Endothelial cell of umbilical vein (primary cell): ENCODE measurements around the gene TTBK1. TPM values are rescaled to one million over a fixed set of nuclear protein-coding genes. Genes with fewer than 3 reads are reported as not detected.

Experiments
- BruUV-seq: library from RNA; stranded (reverse); fragments of 400-500 nt; replicated peaks from 2 replicates; lab custom pipeline; 2021; lab: Mats Ljungman, UMichigan
- CTCF ChIA-PET: fragments of 300-600, 350-600 bp; sonication (Branson Sonifier 250); formaldehyde crosslinking; loops from one replicate; lab custom pipeline; 2021; ENCODE audit warnings: antibody characterized with exemption, inconsistent platforms; lab: Charles Lee
- POLR2A ChIA-PET: fragments of 300-600, 350-600 bp; sonication (Branson Sonifier 250); formaldehyde crosslinking; loops from one replicate; lab custom pipeline; 2021; ENCODE audit warnings: antibody characterized with exemption, inconsistent platforms; lab: Charles Lee
- DNase-seq: peaks from one replicate; pipeline ENCODE4 v3.0.0-alpha.2; 2011; ENCODE audit warnings: low read depth, low spot score
- FAIRE-seq: peaks from 2 replicates; lab custom pipeline; 2011; peaks lifted over from hg19 to GRCh38; lab: Jason Lieb, UNC
- H2AFZ ChIP-seq: 2 replicates; pipeline ENCODE4 v1.6.0; 2012; ENCODE audit warnings: low read depth, low read length, control low read depth, inconsistent platforms
- H3K27ac ChIP-seq: 2 replicates; pipeline ENCODE4 v1.5.1; 2011; ENCODE audit warnings: low read depth, mild to moderate bottlenecking, control low read depth, low read length, moderate library complexity; ENCODE audit not compliant: insufficient read depth
- H3K27me3 ChIP-seq, 2 experiments: 2 replicates each; pipeline versions ENCODE4 v1.6.0 to v1.6.1; 2011; ENCODE audit warnings: low read length in 2 of 2, mixed read lengths in 1 of 2; ENCODE audit not compliant: control insufficient read depth in 2 of 2, insufficient read depth in 2 of 2
- H3K36me3 ChIP-seq, 2 experiments: 2 replicates in 1 of 2; 3 replicates in 1 of 2; pipeline ENCODE4 v1.5.1; 2011; ENCODE audit warnings: low read length in 2 of 2, mild to moderate bottlenecking in 1 of 2, moderate library complexity in 1 of 2; ENCODE audit not compliant: control insufficient read depth in 2 of 2, insufficient read depth in 2 of 2; ENCODE audit errors: extremely low read depth in 1 of 2
- H3K4me1 ChIP-seq: 3 replicates; pipeline ENCODE4 v1.5.1; 2011; ENCODE audit warnings: mild to moderate bottlenecking, low read length; ENCODE audit not compliant: control insufficient read depth, insufficient read depth; ENCODE audit errors: extremely low read depth
- H3K4me2 ChIP-seq: 2 replicates; pipeline ENCODE4 v1.6.1; 2011; ENCODE audit warnings: low read length, control low read depth, mixed read lengths; ENCODE audit not compliant: insufficient read depth
- H3K4me3 ChIP-seq, 3 experiments: fragments of 200-600 bp in 1 of 3; sonication (generic), shearing (Covaris generic) in 1 of 3; replicated peaks in 1 of 3; 2 replicates each; pipeline ENCODE4 v1.5.1; 2011 to 2016; ENCODE audit warnings: control low read depth in 3 of 3, low read length in 3 of 3, mild to moderate bottlenecking in 2 of 3, inconsistent platforms in 1 of 3, low read depth in 1 of 3, moderate library complexity in 1 of 3; ENCODE audit not compliant: insufficient read depth in 1 of 3
- H3K79me2 ChIP-seq: 2 replicates; pipeline ENCODE4 v1.6.0; 2012; ENCODE audit warnings: low read length, inconsistent platforms; ENCODE audit not compliant: control insufficient read depth, insufficient read depth
- H3K9ac ChIP-seq: replicated peaks from 2 replicates; pipeline ENCODE3; 2011; ENCODE audit warnings: low read length, control low read depth; ENCODE audit not compliant: insufficient read depth; ENCODE audit errors: extremely low read depth
- H3K9me1 ChIP-seq: replicated peaks from 3 replicates; pipeline ENCODE4 v1.6.0; 2011; ENCODE audit warnings: mild to moderate bottlenecking, low read length; ENCODE audit not compliant: control insufficient read depth, insufficient read depth; ENCODE audit errors: extremely low read depth
- H3K9me3 ChIP-seq: replicated peaks from 2 replicates; pipeline ENCODE4 v1.5.1; 2012; ENCODE audit warnings: low read length, inconsistent platforms; ENCODE audit not compliant: control insufficient read depth, insufficient read depth
- H4K20me1 ChIP-seq: replicated peaks from 2 replicates; pipeline ENCODE3; 2011; ENCODE audit warnings: mild to moderate bottlenecking, low read length; ENCODE audit not compliant: control insufficient read depth, insufficient read depth; ENCODE audit errors: extremely low read depth
- EZH2 ChIP-seq: IDR thresholded peaks from 2 replicates; pipeline ENCODE4 v1.6.1; 2012; ENCODE audit warnings: borderline replicate concordance, low read depth, mild to moderate bottlenecking, moderate library complexity, low read length, inconsistent platforms; ENCODE audit not compliant: severe bottlenecking
- FOS ChIP-seq: IDR thresholded peaks from 2 replicates; pipeline ENCODE4 v1.6.1; 2011; ENCODE audit warnings: mild to moderate bottlenecking, low read length, moderate library complexity, borderline replicate concordance; ENCODE audit not compliant: insufficient read depth
- GATA2 ChIP-seq: IDR thresholded peaks from 2 replicates; pipeline ENCODE4 v1.7.0; 2011; ENCODE audit warnings: low read depth, mild to moderate bottlenecking, moderate library complexity, mixed read lengths, low read length; ENCODE audit not compliant: insufficient read length, insufficient read depth
- JUN ChIP-seq: IDR thresholded peaks from 2 replicates; pipeline ENCODE4 v1.6.1; 2011; ENCODE audit warnings: borderline replicate concordance, low read depth; ENCODE audit not compliant: insufficient read length, insufficient read depth
- MAX ChIP-seq: IDR thresholded peaks from 2 replicates; pipeline ENCODE4 v1.6.1; 2011; ENCODE audit not compliant: insufficient read depth, insufficient read length
- MYC ChIP-seq: IDR thresholded peaks from one replicate; pipeline ENCODE4 v1.6.1; 2011; ENCODE audit warnings: mild to moderate bottlenecking, low read depth, low read length
- POLR2A ChIP-seq: IDR thresholded peaks from 2 replicates; pipeline ENCODE4 v1.6.1; 2012; ENCODE audit warnings: low read depth, mild to moderate bottlenecking, control low read depth, low read length
- POLR2AphosphoS5 ChIP-seq: IDR thresholded peaks from 2 replicates; pipeline ENCODE4 v1.6.1; 2012; ENCODE audit warnings: low read depth, mild to moderate bottlenecking, control low read depth, low read length, moderate library complexity; ENCODE audit not compliant: insufficient read depth
- dilution Hi-C: fragments of 300-500 bp; cut with MboI; formaldehyde crosslinking; loops from one replicate; pipeline ENCODE4 v1.15.0; 2019; ENCODE audit warnings: low sequenced_read_pairs; ENCODE audit not compliant: extremely low pct_ligation_motif_present
- intact Hi-C: fragments of 100-400 bp; cut with micrococcal nuclease; formaldehyde crosslinking; loops from one replicate; pipeline ENCODE4 v1.10.0; 2022
- polyA plus RNA-seq, 4 experiments: library from polyadenylated mRNA; depleted of rRNA in 3 of 4; stranded (reverse) in 3 of 4; unstranded in 1 of 4; fragments of >200 nt; gene quantifications; 2 replicates each; pipeline versions ENCODE4 v1.2.1 to v1.2.3, GENCODE V29; 2011 to 2012; ENCODE audit warnings: missing spikeins in 1 of 4
- total RNA-seq: library from RNA; stranded (reverse); gene quantifications from 2 replicates; pipeline ENCODE4 v1.2.3, GENCODE V29; 2021
- TF ChIP-seq, protein P1 (sequence below), 2 donors: IDR thresholded peaks; 1 replicate in 1 of 2; 2 replicates in 1 of 2; pipeline ENCODE4 v1.5.1; 2011; ENCODE audit warnings: low read length in 2 of 2, mild to moderate bottlenecking in 2 of 2, moderate library complexity in 2 of 2, control low read depth in 1 of 2, inconsistent platforms in 1 of 2, low read depth in 1 of 2; ENCODE audit not compliant: insufficient read depth in 1 of 2; ENCODE audit errors: extremely low read depth in 1 of 2

The TTBK1 gene
- total and polyA plus RNA-seq, 2 donors (not counting 3 experiments of a cell fraction or from before 2014, with no cell fraction given), result 0.06 TPM; not detected in 1

GRCh38 chr6:43325876-43326275, 82.6 kb downstream of the TTBK1 start:
- Histone ChIP-seq H2AFZ (no peak overlapping the region), H3K79me2 (no peaks in the 10 kb centered on the region), H3K4me1 (no peaks in the 10 kb centered on the region), H4K20me1 (no peaks in the 10 kb centered on the region), H3K27me3 (no peaks in the 10 kb centered on the region), H3K9me1 (no peaks in the 10 kb centered on the region), H3K9me3 (no peaks in the 10 kb centered on the region), H3K4me2 (no peak overlapping the region), H3K36me3 (no peaks in the 10 kb centered on the region), H3K4me3 (no peak overlapping the region), H3K9ac (no peak overlapping the region), H3K27ac (no peak overlapping the region)
- no peak for FAIRE-seq
- intact Hi-C loops, result no loop called here
- TF ChIP-seq MAX, result no peak
- TF ChIP-seq EZH2, result no peak
- TF ChIP-seq GATA2, result no peak
- no peak for TF ChIP-seq POLR2AphosphoS5
- TF ChIP-seq FOS, result no peak
- TF ChIP-seq POLR2A, result no peak
- TF ChIP-seq, protein P1, sequence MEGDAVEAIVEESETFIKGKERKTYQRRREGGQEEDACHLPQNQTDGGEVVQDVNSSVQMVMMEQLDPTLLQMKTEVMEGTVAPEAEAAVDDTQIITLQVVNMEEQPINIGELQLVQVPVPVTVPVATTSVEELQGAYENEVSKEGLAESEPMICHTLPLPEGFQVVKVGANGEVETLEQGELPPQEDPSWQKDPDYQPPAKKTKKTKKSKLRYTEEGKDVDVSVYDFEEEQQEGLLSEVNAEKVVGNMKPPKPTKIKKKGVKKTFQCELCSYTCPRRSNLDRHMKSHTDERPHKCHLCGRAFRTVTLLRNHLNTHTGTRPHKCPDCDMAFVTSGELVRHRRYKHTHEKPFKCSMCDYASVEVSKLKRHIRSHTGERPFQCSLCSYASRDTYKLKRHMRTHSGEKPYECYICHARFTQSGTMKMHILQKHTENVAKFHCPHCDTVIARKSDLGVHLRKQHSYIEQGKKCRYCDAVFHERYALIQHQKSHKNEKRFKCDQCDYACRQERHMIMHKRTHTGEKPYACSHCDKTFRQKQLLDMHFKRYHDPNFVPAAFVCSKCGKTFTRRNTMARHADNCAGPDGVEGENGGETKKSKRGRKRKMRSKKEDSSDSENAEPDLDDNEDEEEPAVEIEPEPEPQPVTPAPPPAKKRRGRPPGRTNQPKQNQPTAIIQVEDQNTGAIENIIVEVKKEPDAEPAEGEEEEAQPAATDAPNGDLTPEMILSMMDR (IDR thresholded peaks at IDR 0.05; ENCODE audit: extremely low read depth in 1 of 2, insufficient read depth in 1 of 2, low read depth in 1 of 2, low read length in 2 of 2), result no peak
- no peak for TF ChIP-seq JUN
- TF ChIP-seq MYC, result no peak
- DNase-seq, result no peak
- POLR2A ChIA-PET, result no interaction called here
- CTCF ChIA-PET, result interaction anchor here (1.1 to 2.8 kb wide), 2 partner anchors 8 to 24 kb away, joined by 3 to 10 read pairs; no protein-coding TSS in a partner anchor
- BruUV-seq, result no TSS peak
- dilution Hi-C loops, result no loop called here
